Activated T-helper 1 cell treated with anti-CD3 and anti-CD28 coated beads, Interleukin-12 subunit alpha, Interleukin-12 subunit beta, Interleukin-2, Interleukin-4 antibody, amounts not matched to agents 30 ng/mL and 10 ng/mL and 1 ng/mL, durations not matched to agents 14 hours and 24 hours and 36 hours (primary cell): Measurements from ENCODE around the gene PDSS1. TPM values are rescaled to one million over a fixed set of nuclear protein-coding genes. Genes with fewer than 3 reads are reported as not detected.

Experiments used
- DNase-seq: peaks from one replicate; pipeline ENCODE4 v3.0.0; 2021; ENCODE audit warnings: low spot score
- H3K27ac Mint-ChIP-seq: one replicate; pipeline ENCODE4 v1.8.0; 2021; ENCODE audit warnings: mild to moderate bottlenecking, mixed read lengths
- H3K27me3 Mint-ChIP-seq: one replicate; pipeline ENCODE4 v1.8.0; 2022; ENCODE audit warnings: mild to moderate bottlenecking, moderate library complexity, mixed read lengths; ENCODE audit not compliant: insufficient read depth
- H3K36me3 Mint-ChIP-seq: one replicate; pipeline ENCODE4 v1.8.0; 2021; ENCODE audit warnings: low read depth, mixed read lengths
- H3K4me1 Mint-ChIP-seq: one replicate; pipeline ENCODE4 v1.8.0; 2021; ENCODE audit warnings: low read depth, mixed read lengths
- H3K4me3 Mint-ChIP-seq: one replicate; pipeline ENCODE4 v1.8.0; 2021; ENCODE audit warnings: mild to moderate bottlenecking, moderate library complexity, mixed read lengths
- H3K9me3 Mint-ChIP-seq: one replicate; pipeline ENCODE4 v1.8.0; 2021; ENCODE audit warnings: mixed read lengths
- intact Hi-C: fragments of 100-400 bp; cut with micrococcal nuclease; formaldehyde crosslinking; loops from one replicate; pipeline ENCODE4 v1.15.1; 2024
- total RNA-seq: library from RNA; stranded (reverse); gene quantifications from 2 replicates; pipeline ENCODE4 v1.2.3, GENCODE V29; 2022

Gene PDSS1
- total RNA-seq, 1 donor from 2014 or later = 39.3 TPM

DNA sequence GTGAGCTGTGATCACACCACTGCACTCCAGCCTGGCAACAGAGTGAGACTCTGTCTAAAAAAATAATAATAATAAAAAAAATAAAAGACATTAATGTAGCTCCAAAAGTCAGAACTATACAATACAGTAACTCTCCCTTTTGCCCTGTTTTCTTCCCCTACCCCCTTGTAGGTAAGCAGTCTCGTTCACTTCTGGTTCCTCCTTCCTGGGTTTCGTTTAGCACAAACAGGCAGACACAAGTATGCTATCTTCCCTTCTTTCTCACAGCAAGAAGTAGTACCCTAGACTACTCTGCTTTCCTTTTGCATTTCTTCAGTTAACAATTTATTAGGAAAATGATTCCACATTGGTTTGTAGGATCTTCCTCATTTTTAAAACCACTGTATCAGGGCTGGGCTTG lies 33.1 kb downstream of the PDSS1 start:
- Mint-ChIP-seq H3K9me3 (no peaks in the 10 kb centered on the region), H3K4me1 (peaks cover 15% of the 10 kb centered on the region), H3K36me3 (peaks cover 36% of the 10 kb centered on the region), H3K27ac (peak overlapping the region; percentile 49), H3K27me3 (no peaks in the 10 kb centered on the region), H3K4me3 (no peak overlapping the region)
- intact Hi-C loops = no loop called here
- DNase-seq = no peak

DNA sequence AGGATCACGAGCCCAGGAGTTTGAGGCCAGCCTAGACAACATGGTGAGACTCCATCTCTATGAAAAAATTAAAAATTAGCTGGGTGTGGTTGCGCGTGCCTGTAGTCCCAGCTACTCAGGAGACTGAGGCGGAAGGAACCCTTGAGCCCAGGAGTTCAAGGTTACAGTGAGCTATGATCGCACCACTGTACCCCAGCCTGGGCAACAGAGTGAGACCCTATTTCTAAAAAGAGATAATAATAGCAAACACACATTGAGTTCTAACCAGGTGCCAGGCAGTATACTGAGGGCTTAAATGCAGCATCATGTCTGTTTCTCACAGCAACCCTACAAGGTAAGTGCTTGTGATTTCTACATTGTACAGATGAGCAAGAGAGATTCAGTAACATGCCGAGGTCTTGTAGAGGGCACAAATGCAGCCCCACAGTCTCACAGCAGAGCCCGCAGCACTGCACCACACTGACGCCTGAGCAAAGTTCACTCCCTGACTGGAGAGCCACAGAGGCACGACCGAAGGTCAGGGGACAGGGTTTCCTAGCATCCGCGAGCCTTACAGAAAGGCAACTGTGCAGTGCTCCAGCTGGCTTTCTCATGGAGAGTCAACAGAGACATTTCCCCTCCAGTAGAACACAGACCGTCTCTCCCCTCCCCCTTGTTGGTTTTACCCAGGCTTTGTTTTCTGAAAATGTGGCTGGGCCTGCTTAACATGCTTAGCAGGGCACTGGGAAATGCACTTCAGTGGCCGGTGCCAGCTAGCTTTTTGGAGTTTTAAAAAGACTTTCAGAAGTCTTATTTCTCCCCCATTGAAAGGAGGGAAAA lies 36.5 kb downstream of the PDSS1 start:
- H3K4me3 Mint-ChIP-seq = no peak overlapping the region
- H3K27me3 Mint-ChIP-seq = no peaks in the 10 kb centered on the region
- H3K36me3 Mint-ChIP-seq = peaks cover 50% of the 10 kb centered on the region
- no peak for DNase-seq
- H3K4me1 Mint-ChIP-seq = peaks cover 41% of the 10 kb centered on the region
- intact Hi-C loops = no loop called here
- H3K9me3 Mint-ChIP-seq = no peaks in the 10 kb centered on the region
- peak overlapping the region; percentile 58 for H3K27ac Mint-ChIP-seq

DNA sequence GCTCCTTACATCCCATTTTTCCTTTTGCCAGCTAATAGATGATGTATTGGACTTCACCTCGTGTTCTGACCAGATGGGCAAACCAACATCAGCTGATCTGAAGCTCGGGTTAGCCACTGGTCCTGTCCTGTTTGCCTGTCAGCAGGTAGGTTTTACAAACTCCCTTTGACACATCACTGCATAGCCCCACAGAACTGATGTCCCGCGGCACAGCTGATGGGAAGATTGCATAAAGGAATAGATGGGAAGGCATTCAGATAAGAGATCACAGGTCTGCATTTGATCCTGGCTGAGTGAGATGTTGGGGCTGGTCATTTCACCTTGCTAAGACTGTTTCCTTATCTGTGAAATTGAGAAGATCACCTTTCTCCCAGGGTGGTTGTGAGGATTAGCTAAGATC lies 37.9 kb downstream of the PDSS1 start:
- no peaks in the 10 kb centered on the region for H3K9me3 Mint-ChIP-seq
- no peak for DNase-seq
- intact Hi-C loops = loop anchor here (5.0 kb wide), 3 partner anchors 38 to 288 kb away; partner anchors contain the start of gene PDSS1
- peaks cover 54% of the 10 kb centered on the region for H3K36me3 Mint-ChIP-seq
- H3K4me1 Mint-ChIP-seq = peaks cover 54% of the 10 kb centered on the region
- no peaks in the 10 kb centered on the region for H3K27me3 Mint-ChIP-seq
- H3K27ac Mint-ChIP-seq = peak overlapping the region; percentile 80
- no peak overlapping the region for H3K4me3 Mint-ChIP-seq

- Mint-ChIP-seq H3K27me3 (no peaks in the 10 kb centered on the region), H3K4me3 (peak overlapping the region; percentile 45), H3K36me3 (peaks cover 61% of the 10 kb centered on the region), H3K4me1 (peaks cover 74% of the 10 kb centered on the region), H3K9me3 (no peaks in the 10 kb centered on the region), H3K27ac (peak overlapping the region; percentile 99)
- intact Hi-C loops = loop anchor here (1.0 to 5.0 kb wide), 11 partner anchors 11 to 767 kb away; partner anchors contain the start of genes ABI1, MASTL, PDSS1 and RAB18
- DNase-seq = peak; percentile 59
Observed at GRCh38 chr10:26737730-26738129, 40.2 kb downstream of the PDSS1 start.

- DNase-seq = no peak
- Mint-ChIP-seq H3K4me1 (peaks cover 78% of the 10 kb centered on the region), H3K36me3 (peaks cover 65% of the 10 kb centered on the region), H3K4me3 (peak overlapping the region; percentile 45), H3K27me3 (no peaks in the 10 kb centered on the region), H3K9me3 (no peaks in the 10 kb centered on the region), H3K27ac (peak overlapping the region; percentile 99)
- intact Hi-C loops = loop anchor here (2.0 to 5.0 kb wide), 5 partner anchors 41 to 504 kb away; partner anchors contain the start of genes MASTL, PDSS1 and YME1L1
Observed at GRCh38 chr10:26738301-26738911, 40.9 kb downstream of the PDSS1 start.

DNA sequence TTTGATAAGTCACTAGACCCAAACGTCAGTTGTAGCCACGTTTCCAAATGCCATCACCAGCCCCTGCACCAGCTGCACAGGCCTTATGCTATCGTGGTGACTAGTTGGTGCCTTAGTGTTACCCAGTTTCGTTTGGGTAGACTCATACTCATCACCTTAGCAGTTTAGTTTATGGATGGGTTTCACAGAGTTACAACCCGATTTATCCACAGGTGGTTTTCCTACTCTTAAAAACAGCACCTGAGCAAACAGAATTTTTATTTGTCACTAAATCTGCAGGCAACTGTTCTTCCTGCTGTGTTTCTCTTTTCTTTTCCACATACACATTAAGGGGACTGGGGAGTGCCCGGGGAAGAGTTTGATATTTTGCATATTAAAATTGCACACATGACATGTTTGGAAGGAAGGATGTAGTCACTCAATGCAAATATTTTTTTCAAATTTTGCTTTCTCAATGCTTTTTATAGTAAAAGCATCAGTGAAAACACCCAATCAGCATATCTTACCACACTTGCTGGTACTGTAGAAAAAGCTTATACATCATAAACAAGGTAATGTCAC lies 41.6 kb downstream of the PDSS1 start:
- H3K27me3 Mint-ChIP-seq = no peaks in the 10 kb centered on the region
- H3K36me3 Mint-ChIP-seq = peaks cover 69% of the 10 kb centered on the region
- peaks cover 83% of the 10 kb centered on the region for H3K4me1 Mint-ChIP-seq
- peak overlapping the region; percentile 99 for H3K27ac Mint-ChIP-seq
- DNase-seq = no peak
- H3K9me3 Mint-ChIP-seq = no peaks in the 10 kb centered on the region
- intact Hi-C loops = loop anchor here (2.0 to 5.0 kb wide), 5 partner anchors 42 to 504 kb away; partner anchors contain the start of genes MASTL, PDSS1 and YME1L1
- peak overlapping the region; percentile 77 for H3K4me3 Mint-ChIP-seq

DNA sequence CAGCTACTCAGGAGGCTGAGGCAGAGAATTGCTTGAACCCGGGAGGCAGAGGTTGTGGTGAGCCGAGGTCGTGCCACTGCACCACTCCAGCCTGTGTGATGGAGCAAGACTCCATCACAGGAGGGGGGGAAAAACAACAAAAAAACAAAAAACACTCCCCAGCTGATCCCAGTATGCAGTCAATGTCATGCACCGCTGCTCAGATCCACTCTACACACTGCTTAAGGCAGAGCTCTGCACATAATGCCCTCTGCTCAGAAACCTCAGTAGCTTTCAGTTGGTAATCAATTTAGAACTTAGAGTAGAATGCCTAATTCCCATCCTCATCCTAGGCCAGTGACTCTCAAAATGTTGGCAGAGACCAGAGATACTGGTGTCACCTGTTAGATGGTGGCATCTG lies 43.9 kb downstream of the PDSS1 start:
- H3K9me3 Mint-ChIP-seq = no peaks in the 10 kb centered on the region
- no peaks in the 10 kb centered on the region for H3K27me3 Mint-ChIP-seq
- DNase-seq = no peak
- peaks cover 83% of the 10 kb centered on the region for H3K4me1 Mint-ChIP-seq
- H3K4me3 Mint-ChIP-seq = peak overlapping the region; percentile 7
- intact Hi-C loops = no loop called here
- peaks cover 66% of the 10 kb centered on the region for H3K36me3 Mint-ChIP-seq
- H3K27ac Mint-ChIP-seq = peak overlapping the region; percentile 84

GRCh38 chr10:26743091-26743490 lies 45.6 kb downstream of the PDSS1 start:
- Mint-ChIP-seq H3K4me3 (no peak overlapping the region), H3K36me3 (peaks cover 65% of the 10 kb centered on the region), H3K4me1 (peaks cover 78% of the 10 kb centered on the region), H3K27me3 (no peaks in the 10 kb centered on the region), H3K9me3 (no peaks in the 10 kb centered on the region), H3K27ac (peak overlapping the region; percentile 97)
- intact Hi-C loops = no loop called here
- DNase-seq = no peak

- peak overlapping the region; percentile 8 for H3K4me3 Mint-ChIP-seq
- H3K9me3 Mint-ChIP-seq = no peaks in the 10 kb centered on the region
- peaks cover 63% of the 10 kb centered on the region for H3K36me3 Mint-ChIP-seq
- peaks cover 70% of the 10 kb centered on the region for H3K4me1 Mint-ChIP-seq
- intact Hi-C loops = no loop called here
- H3K27ac Mint-ChIP-seq = peak overlapping the region; percentile 75
- no peaks in the 10 kb centered on the region for H3K27me3 Mint-ChIP-seq
- no peak for DNase-seq
Observed at GRCh38 chr10:26743841-26744240, 46.3 kb downstream of the PDSS1 start.

- no peak for DNase-seq
- intact Hi-C loops = no loop called here
- peaks cover 50% of the 10 kb centered on the region for H3K36me3 Mint-ChIP-seq
- no peaks in the 10 kb centered on the region for H3K9me3 Mint-ChIP-seq
- H3K27me3 Mint-ChIP-seq = no peaks in the 10 kb centered on the region
- H3K4me3 Mint-ChIP-seq = no peak overlapping the region
- H3K4me1 Mint-ChIP-seq = peaks cover 50% of the 10 kb centered on the region
- H3K27ac Mint-ChIP-seq = peak overlapping the region; percentile 57
Observed at GRCh38 chr10:26746061-26746460, 48.6 kb downstream of the PDSS1 start.

DNA sequence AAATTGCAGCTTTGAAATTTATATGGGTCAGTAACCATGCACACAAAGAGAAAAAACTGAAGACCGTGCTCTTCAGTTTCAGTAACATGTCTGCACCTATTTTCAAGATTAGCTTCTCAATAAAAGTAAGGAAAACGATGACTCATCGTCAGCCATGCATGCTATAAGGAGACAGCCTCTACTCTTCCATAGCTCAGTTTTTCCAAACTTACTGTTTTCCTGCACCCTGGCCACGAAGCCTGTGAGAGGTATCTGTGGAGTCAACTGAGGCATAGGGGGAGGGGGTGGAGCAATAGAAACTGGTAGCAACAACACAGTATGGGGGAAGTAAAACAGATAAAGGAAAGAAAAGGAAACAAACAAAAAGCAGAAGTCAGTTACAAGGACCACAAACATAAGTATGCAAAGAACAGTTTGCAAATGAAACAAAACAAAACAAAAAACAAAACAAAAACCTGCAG lies 58.0 kb downstream of the PDSS1 start:
- H3K36me3 Mint-ChIP-seq = peaks cover 34% of the 10 kb centered on the region
- no peak overlapping the region for H3K4me3 Mint-ChIP-seq
- H3K9me3 Mint-ChIP-seq = no peaks in the 10 kb centered on the region
- DNase-seq = no peak
- no peaks in the 10 kb centered on the region for H3K27me3 Mint-ChIP-seq
- H3K27ac Mint-ChIP-seq = peak overlapping the region; percentile 77
- H3K4me1 Mint-ChIP-seq = peaks cover 24% of the 10 kb centered on the region
- intact Hi-C loops = loop anchor here (5.0 kb wide), 1 partner anchor 42 kb away; no protein-coding TSS in a partner anchor

DNA sequence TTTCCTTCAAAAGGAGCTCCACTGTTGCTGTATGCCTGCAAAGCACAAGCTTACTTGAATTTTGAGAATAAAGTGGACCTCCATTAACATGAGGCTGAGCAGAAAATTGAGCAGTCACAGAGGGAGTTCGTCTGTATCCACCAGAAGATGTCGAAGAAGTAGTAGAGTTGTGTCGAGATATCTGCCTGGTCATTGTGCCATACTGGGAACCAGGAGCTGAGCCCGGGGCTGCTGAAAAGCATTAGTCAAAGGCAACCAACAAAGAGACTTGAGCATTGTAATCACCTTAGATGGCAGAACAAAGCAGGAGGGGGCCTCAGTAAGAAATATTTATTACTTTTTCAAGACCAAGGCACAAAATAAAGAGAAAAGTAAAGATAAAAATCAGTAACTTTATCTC lies 61.5 kb downstream of the PDSS1 start:
- Mint-ChIP-seq H3K27me3 (no peaks in the 10 kb centered on the region), H3K4me1 (peaks cover 11% of the 10 kb centered on the region), H3K36me3 (peaks cover 27% of the 10 kb centered on the region), H3K4me3 (no peak overlapping the region), H3K27ac (peak overlapping the region; percentile 13), H3K9me3 (no peaks in the 10 kb centered on the region)
- no peak for DNase-seq
- intact Hi-C loops = loop anchor here (5.0 kb wide), 1 partner anchor 38 kb away; no protein-coding TSS in a partner anchor

DNA sequence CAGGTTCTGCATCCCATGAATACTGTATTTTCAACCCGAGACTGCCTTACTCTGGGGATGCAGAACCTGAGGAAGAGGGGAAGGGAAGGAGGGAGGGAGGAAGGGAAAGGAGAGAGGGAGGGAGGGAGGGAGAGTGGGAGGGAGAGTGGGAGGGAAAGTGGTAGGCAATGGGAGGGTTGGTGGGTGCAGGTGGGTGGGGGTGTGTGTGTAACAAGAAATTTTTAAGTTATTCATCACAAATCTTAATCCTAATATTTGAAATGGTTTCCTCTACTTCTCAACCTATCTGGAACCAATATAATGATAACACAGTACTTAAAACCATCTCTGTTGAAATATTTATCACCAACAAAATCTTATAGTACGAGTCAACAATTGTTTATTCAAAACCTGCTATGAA lies 68.0 kb downstream of the PDSS1 start:
- H3K36me3 Mint-ChIP-seq = peaks cover 34% of the 10 kb centered on the region
- no peaks in the 10 kb centered on the region for H3K9me3 Mint-ChIP-seq
- peaks cover under 1% of the 10 kb centered on the region for H3K4me1 Mint-ChIP-seq
- no peak for DNase-seq
- H3K27ac Mint-ChIP-seq = no peak overlapping the region
- no peak overlapping the region for H3K4me3 Mint-ChIP-seq
- intact Hi-C loops = no loop called here
- no peaks in the 10 kb centered on the region for H3K27me3 Mint-ChIP-seq
